A673 (cell line): ENCODE measurements around the gene KCNK7.

ENCODE experiments used
- EZH2 ChIP-seq: fragments of 200-600 bp; sonication (generic); IDR thresholded peaks from 2 replicates; pipeline ENCODE4 v1.6.1; 2017; ENCODE audit warnings: borderline replicate concordance, low read depth, mild to moderate bottlenecking, mixed read lengths, antibody characterized with exemption, low read length; ENCODE audit not compliant: poor library complexity, severe bottlenecking
- TF ChIP-seq, protein P1 (sequence below): fragments of 300-800, 200-600 bp; sonication (generic); conservative IDR thresholded peaks from 2 replicates; pipeline ENCODE4 v1.5.1; 2017; ENCODE audit warnings: low read depth, mild to moderate bottlenecking, antibody characterized with exemption, low read length, moderate library complexity, mixed read lengths

DNA sequence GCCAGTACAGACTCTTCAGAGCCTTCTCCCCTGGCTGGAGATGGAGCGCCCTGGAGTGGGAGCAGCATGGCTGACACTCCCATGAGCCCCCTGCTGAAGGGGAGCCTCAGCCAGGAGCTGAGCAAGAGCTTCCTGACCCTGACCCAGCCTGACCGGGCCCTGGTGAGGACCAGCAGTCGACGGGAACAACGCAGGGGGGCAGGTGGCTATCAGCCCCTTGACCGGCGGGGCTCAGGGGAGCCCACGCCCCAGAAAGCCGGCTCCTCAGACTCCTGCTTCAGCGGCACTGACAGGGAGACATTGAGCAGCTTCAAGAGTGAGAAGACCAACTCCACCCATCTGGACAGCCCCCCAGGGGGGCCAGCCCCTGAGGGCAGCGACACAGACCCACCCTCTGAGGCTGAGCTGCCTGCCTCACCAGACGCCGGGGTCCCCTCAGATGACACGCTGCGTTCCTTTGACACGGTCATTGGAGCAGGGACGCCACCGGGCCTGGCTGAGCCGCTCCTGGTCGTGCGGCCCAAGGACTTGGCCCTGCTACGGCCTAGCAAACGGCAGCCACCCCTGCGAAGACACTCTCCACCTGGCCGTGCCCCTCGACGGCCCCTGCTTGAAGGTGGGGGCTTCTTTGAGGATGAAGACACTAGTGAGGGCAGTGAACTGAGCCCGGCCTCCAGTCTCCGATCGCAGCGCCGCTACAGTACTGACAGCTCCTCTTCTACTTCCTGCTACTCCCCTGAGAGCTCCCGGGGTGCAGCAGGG lies 22.6 kb upstream of the KCNK7 start:
- TF ChIP-seq, protein P1, sequence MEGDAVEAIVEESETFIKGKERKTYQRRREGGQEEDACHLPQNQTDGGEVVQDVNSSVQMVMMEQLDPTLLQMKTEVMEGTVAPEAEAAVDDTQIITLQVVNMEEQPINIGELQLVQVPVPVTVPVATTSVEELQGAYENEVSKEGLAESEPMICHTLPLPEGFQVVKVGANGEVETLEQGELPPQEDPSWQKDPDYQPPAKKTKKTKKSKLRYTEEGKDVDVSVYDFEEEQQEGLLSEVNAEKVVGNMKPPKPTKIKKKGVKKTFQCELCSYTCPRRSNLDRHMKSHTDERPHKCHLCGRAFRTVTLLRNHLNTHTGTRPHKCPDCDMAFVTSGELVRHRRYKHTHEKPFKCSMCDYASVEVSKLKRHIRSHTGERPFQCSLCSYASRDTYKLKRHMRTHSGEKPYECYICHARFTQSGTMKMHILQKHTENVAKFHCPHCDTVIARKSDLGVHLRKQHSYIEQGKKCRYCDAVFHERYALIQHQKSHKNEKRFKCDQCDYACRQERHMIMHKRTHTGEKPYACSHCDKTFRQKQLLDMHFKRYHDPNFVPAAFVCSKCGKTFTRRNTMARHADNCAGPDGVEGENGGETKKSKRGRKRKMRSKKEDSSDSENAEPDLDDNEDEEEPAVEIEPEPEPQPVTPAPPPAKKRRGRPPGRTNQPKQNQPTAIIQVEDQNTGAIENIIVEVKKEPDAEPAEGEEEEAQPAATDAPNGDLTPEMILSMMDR = no peak
- no peak for TF ChIP-seq EZH2
